Measurements from ENCODE around the gene FANCC.

The FANCC gene

DNA sequence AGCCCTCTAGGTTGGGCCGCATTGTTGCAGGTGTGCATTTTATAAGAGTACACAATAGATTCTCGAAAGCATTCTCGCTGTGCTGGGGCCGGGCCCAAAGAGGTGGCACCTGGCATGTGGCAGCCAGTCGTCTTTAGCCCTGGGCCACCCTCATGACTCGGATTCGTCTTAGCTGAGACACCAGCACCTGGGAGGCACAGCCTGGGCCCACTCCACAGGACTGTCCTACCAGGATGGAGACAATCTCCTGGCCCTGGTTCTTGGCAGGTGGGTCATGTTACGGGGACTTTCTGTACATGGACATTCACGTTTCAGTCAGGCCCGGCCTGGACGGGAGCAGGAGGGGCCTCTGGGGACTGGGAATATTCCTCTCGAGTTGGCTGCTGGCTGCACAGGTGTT lies 212.5 kb downstream of the FANCC start:
- ChIA-PET CTCF (no interaction called here), POLR2A (no interaction called here)
- no peak for DNase-seq (ENCODE audit: extremely low spot score)
- TF ChIP-seq PKNOX1 (IDR thresholded peaks at IDR 0.05) (no peak), LEF1 (IDR thresholded peaks at IDR 0.05; ENCODE audit: borderline replicate concordance) (no peak), NFRKB (IDR thresholded peaks at IDR 0.05) (no peak), SP1 (IDR thresholded peaks at IDR 0.05) (no peak), L3MBTL2 (conservative IDR thresholded peaks at IDR 0.05) (no peak), ELF4 (IDR thresholded peaks at IDR 0.05) (no peak), BHLHE40 (IDR thresholded peaks at IDR 0.05; ENCODE audit: borderline replicate concordance) (no peak), HDGF (IDR thresholded peaks at IDR 0.05; ENCODE audit: borderline replicate concordance) (no peak), FOXK2 (IDR thresholded peaks at IDR 0.05) (no peak), CTBP1 (IDR thresholded peaks at IDR 0.05; ENCODE audit: borderline replicate concordance) (no peak), SUZ12 (IDR thresholded peaks at IDR 0.05) (no peak), FOXA1 (IDR thresholded peaks at IDR 0.05) (no peak), ARNT (IDR thresholded peaks at IDR 0.05) (no peak), FOXM1 (IDR thresholded peaks at IDR 0.05; ENCODE audit: borderline replicate concordance) (no peak), TARDBP (IDR thresholded peaks at IDR 0.05) (no peak), ZNF384 (IDR thresholded peaks at IDR 0.05) (no peak)

GRCh38 chr9:95104581-95104960 lies 212.9 kb downstream of the FANCC start:
- CTCF ChIA-PET, result no interaction called here
- POLR2A ChIA-PET, result no interaction called here
- no peak for DNase-seq (ENCODE audit: extremely low spot score)
- TF ChIP-seq ELF4 (IDR thresholded peaks at IDR 0.05), result no peak
- TF ChIP-seq FOXM1 (IDR thresholded peaks at IDR 0.05; ENCODE audit: borderline replicate concordance), result no peak
- TF ChIP-seq FOXK2 (IDR thresholded peaks at IDR 0.05), result no peak
- no peak for TF ChIP-seq BHLHE40 (IDR thresholded peaks at IDR 0.05; ENCODE audit: borderline replicate concordance)
- TF ChIP-seq LEF1 (IDR thresholded peaks at IDR 0.05; ENCODE audit: borderline replicate concordance), result no peak
- no peak for TF ChIP-seq NFRKB (IDR thresholded peaks at IDR 0.05)
- TF ChIP-seq SUZ12 (IDR thresholded peaks at IDR 0.05), result no peak
- TF ChIP-seq L3MBTL2 (conservative IDR thresholded peaks at IDR 0.05), result no peak
- no peak for TF ChIP-seq SP1 (IDR thresholded peaks at IDR 0.05)
- TF ChIP-seq PKNOX1 (IDR thresholded peaks at IDR 0.05), result no peak
- TF ChIP-seq TARDBP (IDR thresholded peaks at IDR 0.05), result no peak
- no peak for TF ChIP-seq CTBP1 (IDR thresholded peaks at IDR 0.05; ENCODE audit: borderline replicate concordance)

GRCh38 chr9:95103871-95104580 lies 213.5 kb downstream of the FANCC start:
- POLR2A ChIA-PET, result no interaction called here
- CTCF ChIA-PET, result no interaction called here

DNA sequence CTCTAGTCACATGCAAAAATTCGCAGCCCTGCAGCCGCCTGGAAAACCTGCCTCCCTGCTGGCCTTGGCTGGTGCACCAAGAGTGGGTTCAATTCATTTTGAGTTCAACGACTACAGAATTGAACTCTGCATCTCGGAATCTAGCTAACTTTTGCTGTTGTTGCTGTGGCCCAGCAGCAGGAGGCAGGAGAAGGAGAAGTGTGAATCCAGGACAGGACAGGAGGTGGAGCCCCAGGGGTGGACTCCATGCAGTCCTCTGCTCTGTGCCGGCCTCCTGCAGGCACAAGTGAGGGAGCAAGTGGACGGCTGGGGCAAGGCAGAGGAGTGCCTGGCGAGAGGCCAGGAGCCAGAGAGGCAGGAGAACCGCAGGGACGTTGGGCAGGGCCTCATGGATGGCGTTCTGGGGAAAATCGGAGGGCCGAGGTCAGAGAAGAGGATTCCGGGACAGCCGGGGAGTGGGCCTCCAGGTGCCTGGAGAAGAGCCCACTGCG lies 214.2 kb downstream of the FANCC start:
- ChIA-PET CTCF (no interaction called here), POLR2A (no interaction called here)
- TF ChIP-seq L3MBTL2 (conservative IDR thresholded peaks at IDR 0.05) (no peak), TARDBP (IDR thresholded peaks at IDR 0.05) (no peak), FOXK2 (IDR thresholded peaks at IDR 0.05) (no peak), ELF4 (IDR thresholded peaks at IDR 0.05) (no peak), PKNOX1 (IDR thresholded peaks at IDR 0.05) (no peak), FOXA1 (IDR thresholded peaks at IDR 0.05) (no peak)
- no peak for DNase-seq (ENCODE audit: extremely low spot score)

More at GRCh38 chr9:95103871-95104580, 213.5 kb downstream of the FANCC start:
- no peak for DNase-seq (ENCODE audit: extremely low spot score)
- TF ChIP-seq SP1 (IDR thresholded peaks at IDR 0.05) (no peak), BHLHE40 (IDR thresholded peaks at IDR 0.05; ENCODE audit: borderline replicate concordance) (no peak), FOXA1 (IDR thresholded peaks at IDR 0.05) (no peak), L3MBTL2 (conservative IDR thresholded peaks at IDR 0.05) (no peak), NFRKB (IDR thresholded peaks at IDR 0.05) (no peak), CTBP1 (IDR thresholded peaks at IDR 0.05; ENCODE audit: borderline replicate concordance) (no peak), HDGF (IDR thresholded peaks at IDR 0.05; ENCODE audit: borderline replicate concordance) (no peak)

DNA sequence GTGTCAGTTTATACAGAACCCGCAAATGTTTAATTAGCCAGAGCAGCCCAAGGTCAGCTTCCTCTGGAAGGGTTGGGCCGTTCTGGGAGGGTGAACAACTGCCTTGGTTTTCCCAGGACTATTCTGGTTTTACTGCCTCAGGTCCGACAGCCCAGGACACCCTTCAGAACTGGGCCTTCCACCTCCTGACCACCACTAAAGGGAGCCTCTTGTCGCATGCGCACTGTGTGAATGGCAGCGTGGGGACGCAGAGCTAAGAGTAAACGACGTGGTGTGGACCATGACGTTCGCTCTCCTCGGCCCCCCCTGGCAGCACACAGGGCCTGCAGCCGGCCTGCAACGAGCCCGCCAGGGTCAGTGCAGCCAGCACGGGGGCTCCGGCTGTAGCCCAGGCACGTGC lies 214.9 kb downstream of the FANCC start:
- POLR2A ChIA-PET, result no interaction called here
- CTCF ChIA-PET, result no interaction called here
- DNase-seq (ENCODE audit: extremely low spot score), result no peak
- TF ChIP-seq CTBP1 (IDR thresholded peaks at IDR 0.05; ENCODE audit: borderline replicate concordance) (no peak), HDGF (IDR thresholded peaks at IDR 0.05; ENCODE audit: borderline replicate concordance) (no peak), ZNF384 (IDR thresholded peaks at IDR 0.05) (no peak), NFRKB (IDR thresholded peaks at IDR 0.05) (no peak), ELF4 (IDR thresholded peaks at IDR 0.05) (no peak), ARNT (IDR thresholded peaks at IDR 0.05) (no peak), BHLHE40 (IDR thresholded peaks at IDR 0.05; ENCODE audit: borderline replicate concordance) (no peak), LEF1 (IDR thresholded peaks at IDR 0.05; ENCODE audit: borderline replicate concordance) (no peak), L3MBTL2 (conservative IDR thresholded peaks at IDR 0.05) (no peak)

DNA sequence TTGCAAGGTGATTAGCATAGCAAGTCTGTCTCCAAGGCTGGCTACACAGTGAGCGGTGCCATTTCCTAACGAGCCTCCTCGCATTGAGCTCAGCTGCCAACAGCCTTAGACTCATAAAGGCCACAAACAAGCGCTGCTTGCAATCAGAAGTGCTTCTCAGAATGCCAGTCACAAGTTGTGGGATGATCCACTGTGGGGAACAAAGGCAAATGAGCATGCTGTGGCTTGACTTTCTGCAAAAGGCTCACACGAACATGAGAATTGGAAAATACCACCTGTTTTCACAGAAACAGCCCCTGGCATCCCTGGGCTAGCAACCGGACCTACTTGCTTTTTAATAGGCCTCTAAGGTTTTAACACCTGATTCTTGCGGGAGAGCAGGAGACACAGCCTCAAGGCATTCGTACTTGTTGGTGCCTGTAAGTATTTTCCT lies 215.5 kb downstream of the FANCC start:
- ChIA-PET POLR2A (no interaction called here), CTCF (no interaction called here)
- no peak for DNase-seq (ENCODE audit: extremely low spot score)
- TF ChIP-seq HDGF (IDR thresholded peaks at IDR 0.05; ENCODE audit: borderline replicate concordance), result no peak

DNA sequence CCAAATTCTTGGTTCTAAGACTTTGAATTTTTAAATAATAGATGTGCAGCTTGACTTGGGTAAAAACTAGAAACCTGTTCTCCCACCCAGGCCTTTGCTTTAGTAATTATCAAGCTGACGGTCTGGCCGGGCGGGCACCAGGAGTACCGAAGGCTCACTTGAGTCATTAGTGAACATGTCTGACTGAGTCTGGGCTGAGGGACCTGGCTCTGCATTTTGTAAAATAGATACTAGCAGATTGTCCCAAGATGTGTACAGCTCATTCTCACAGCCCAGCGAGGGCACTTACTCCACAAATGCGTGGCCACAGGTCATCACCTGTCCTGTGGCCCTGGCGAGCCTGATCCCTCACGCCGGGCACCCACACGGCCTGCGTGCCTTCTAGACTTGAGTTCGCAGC lies 216.2 kb downstream of the FANCC start:
- CTCF ChIA-PET, result no interaction called here

More for the DNA sequence above, 216.2 kb downstream of the FANCC start:
- TF ChIP-seq FOXK2 (IDR thresholded peaks at IDR 0.05), result no peak
- POLR2A ChIA-PET, result no interaction called here
- DNase-seq (ENCODE audit: extremely low spot score), result no peak

All from HEK293T (cell line).